Central memory CD4-positive, alpha-beta T cell (primary cell): ENCODE measurements around the gene CCT7.
"Not testable (repeated sequence)": the region's sequence is repeated elsewhere in the genome, so short reads cannot be mapped to it uniquely, and the experiment has no call there.

Experiments used
- DNase-seq: peaks from one replicate; pipeline ENCODE4 v3.0.0; 2022
- total RNA-seq, 3 experiments: gene quantifications; one replicate each; lab custom pipeline; 2026; lab: John Stamatoyannopoulos, UW

The CCT7 gene
- total RNA-seq, result 63.1 to 832 (median 187) reads per million in 3 experiments

GRCh38 chr2:73233932-73234832, at the start of gene CCT7:
CCT7 (plus strand) TSS chr2:73234308; CDS start chr2:73234379, 71 bp downstream.
- peak; percentile 89 for DNase-seq

DNA sequence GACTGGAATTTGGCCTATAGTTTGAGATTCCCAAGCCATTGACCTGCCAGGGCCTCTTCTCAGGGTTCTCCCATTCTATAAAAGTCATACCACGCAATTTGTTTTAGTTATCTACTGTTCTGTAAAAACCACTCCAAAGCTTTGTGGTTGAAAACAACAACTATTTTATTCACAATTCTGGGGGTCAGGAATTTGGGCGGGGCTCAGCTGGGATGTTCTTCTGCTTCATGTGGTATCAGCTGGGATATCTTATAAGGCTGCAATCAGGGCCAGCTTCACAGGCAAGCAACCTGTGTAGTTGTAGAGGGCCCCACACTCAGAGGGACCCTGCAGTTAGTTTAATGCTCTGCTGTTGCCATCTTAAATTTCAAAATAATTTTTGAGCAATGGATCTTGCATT, 48.1 kb upstream of the CCT7 start:
- no peak for DNase-seq

DNA sequence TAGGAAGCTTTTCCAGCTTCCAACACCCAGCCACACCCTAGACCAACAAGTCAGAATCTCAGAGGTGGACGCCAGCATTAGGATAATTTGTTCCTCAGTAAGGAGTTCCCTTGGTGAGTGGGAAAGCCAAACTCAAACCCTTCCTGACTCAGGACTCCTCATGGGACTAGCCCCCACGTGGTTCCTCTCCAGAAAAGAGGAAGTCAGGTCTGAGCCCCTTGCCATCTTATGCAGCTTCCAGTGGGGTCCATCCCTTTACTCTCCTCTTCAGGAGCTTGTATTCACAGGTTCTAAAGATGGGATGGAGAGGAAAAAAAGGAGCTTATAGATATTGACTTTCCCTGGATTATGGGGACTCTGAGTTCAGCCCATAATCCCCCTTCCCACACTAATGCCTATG, 46.6 kb upstream of the CCT7 start:
- DNase-seq, result no peak

- no peak for DNase-seq
Observed at GRCh38 chr2:73197579-73197978, 36.5 kb upstream of the CCT7 start.

GRCh38 chr2:73200281-73200680, 33.8 kb upstream of the CCT7 start:
- DNase-seq, result not testable (repeated sequence)

DNA sequence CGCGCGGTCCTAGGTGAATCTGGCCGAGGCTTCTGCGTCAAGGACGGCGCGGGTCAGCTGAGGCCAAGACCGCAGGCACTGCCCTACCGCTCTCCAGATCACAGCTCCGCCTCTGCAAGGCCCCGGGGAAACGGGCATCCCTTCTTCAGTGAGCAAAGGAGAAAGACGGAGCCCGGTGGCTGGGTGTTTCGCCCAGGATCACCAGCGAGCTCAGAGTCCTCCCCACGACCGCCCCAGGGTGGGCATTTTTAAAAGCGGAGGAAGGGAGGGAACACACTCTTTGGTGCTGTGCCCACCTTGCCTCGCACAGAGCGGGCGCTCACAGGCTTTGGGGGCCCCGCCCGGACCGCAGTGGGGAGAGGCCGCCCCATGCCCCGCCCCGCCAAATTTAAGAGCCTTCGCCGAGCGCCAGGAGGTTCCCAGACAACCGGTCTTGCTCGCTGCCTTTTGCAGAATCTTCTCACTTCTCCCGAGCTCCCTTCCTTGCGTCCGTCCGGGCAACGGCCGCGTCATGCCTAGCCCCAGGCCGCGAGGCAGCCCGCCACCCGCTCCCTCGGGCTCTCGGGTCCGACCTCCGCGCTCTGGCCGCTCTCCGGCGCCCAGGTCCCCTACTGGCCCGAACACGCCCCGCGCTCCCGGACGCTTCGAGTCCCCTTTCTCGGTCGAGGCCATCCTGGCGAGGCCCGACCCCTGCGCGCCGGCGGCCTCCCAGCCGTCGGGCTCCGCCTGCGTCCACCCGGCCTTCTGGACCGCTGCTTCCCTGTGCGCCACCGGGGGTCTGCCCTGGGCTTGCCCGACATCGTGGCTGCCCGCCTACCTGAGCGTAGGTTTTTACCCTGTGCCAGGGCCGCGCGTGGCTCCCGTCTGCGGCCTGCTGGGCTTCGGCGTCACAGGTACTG, 31.7 kb upstream of the CCT7 start, which contains the start of gene NOTO:
Gene NOTO, plus strand, starts transcription at position 419 of the 899 bp plus-strand sequence. Its CDS starts 93 bp downstream, at position 512.
- DNase-seq, result no peak

GRCh38 chr2:73203055-73203681, 30.9 kb upstream of the CCT7 start:
- no peak for DNase-seq

DNA sequence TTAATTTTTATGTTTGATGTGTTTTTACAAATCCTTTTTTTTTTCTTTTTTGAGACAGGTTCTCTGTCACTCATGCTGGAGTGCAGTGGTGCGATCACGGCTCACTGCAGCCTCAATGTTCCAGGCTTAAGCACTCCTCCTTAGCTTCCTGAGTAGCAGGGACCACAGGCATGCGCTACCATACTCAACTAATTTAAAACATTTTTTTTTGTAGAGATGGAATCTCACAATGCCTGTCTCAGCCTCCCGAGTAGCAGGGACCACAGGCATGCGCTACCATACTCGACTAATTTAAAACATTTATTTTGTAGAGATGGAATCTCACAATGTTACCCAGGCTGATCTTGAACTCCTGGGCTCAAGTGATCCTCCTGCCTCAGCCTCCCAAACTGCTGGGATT, 28.5 kb upstream of the CCT7 start:
- no peak for DNase-seq

GRCh38 chr2:73208258-73208657, 25.9 kb upstream of the CCT7 start:
- DNase-seq, result no peak

DNA sequence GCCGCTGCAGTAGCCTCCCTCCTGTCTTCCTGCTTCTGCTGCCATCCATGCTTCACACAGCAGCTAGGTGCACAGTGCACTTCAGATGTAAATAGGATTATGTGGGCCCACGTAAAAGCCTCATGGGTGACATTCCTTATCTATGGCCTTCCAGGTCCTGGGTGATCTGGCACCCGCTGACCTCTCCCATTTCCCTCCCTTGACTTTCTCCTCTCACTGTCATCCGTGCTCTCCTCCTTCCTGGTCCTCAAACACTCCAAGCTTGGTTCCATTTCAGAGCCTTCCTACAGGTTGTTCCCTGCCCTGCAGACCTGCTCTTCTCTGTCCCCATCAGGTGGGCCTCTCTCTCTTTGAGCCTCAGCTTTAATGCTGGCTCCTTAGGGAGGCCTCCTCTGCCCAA, 24.1 kb upstream of the CCT7 start:
- no peak for DNase-seq

DNA sequence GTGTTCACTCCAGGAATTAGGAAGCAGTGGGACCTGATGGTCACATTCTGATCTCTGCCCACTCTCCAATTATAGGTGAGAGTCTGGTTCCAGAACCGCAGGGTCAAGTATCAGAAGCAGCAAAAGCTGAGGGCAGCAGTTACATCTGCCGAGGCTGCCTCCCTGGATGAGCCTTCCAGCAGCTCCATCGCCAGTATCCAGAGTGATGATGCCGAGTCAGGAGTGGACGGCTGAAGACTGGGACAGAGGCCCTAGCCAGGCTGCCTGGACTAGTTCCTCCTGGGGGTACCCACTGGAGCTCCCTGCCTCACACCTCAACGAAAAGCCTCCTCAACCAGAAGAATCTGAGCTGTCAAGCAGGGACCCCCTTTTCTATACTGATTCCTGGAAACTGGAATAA, 23.4 kb upstream of the CCT7 start:
- no peak for DNase-seq

DNA sequence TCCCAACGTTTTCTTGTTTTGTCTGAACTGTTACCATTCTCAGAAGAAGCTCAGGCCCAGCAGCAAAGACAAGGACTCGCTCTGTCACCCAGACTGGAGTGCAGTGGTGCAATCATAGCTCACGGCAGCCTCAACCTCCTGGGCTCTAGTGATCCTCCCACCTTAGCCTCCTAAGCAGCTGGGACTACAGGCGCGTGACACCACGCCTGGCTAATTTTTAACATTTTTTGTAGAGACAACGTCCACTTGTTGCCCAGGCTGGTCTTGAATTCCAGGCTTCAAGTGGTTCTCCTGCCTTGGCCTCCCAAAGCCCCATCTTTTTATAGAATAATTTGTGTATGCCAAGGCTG, 22.0 kb upstream of the CCT7 start:
- no peak for DNase-seq

GRCh38 chr2:73212448-73213176, 21.5 kb upstream of the CCT7 start:
- DNase-seq, result peak; percentile 53

- peak; percentile 87 for DNase-seq
Observed at GRCh38 chr2:73214120-73215035, 19.7 kb upstream of the CCT7 start, which contains the start of gene SMYD5. SMYD5 (plus strand) TSS chr2:73214245; CDS start chr2:73214267, 22 bp downstream.

GRCh38 chr2:73215254-73215653, 18.9 kb upstream of the CCT7 start:
- no peak for DNase-seq

- DNase-seq, result no peak
Observed at GRCh38 chr2:73217160-73217559, 16.9 kb upstream of the CCT7 start.

GRCh38 chr2:73217826-73218225, 16.3 kb upstream of the CCT7 start:
- no peak for DNase-seq

DNA sequence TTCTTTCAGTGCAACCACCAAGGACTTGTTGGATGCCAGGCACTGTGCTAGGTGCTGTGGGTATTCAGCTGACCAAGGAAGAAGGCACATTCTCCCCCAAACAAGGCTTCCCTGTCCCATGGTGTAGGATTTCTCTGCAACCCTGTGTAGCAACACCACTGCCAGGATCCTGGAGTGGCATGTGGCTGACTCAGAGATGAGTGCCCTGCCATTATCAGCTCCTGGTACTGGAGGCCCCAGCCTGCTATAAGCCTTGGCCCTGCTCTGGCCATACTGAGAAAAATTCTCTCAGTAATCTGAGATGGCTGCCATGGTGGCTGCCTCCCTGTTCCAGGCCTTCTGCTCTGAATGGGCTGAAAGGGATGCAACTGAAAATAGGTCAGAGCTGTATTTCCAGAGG, 15.8 kb upstream of the CCT7 start:
- no peak for DNase-seq

- DNase-seq, result no peak
Observed at GRCh38 chr2:73223821-73224220, 10.3 kb upstream of the CCT7 start.

DNA sequence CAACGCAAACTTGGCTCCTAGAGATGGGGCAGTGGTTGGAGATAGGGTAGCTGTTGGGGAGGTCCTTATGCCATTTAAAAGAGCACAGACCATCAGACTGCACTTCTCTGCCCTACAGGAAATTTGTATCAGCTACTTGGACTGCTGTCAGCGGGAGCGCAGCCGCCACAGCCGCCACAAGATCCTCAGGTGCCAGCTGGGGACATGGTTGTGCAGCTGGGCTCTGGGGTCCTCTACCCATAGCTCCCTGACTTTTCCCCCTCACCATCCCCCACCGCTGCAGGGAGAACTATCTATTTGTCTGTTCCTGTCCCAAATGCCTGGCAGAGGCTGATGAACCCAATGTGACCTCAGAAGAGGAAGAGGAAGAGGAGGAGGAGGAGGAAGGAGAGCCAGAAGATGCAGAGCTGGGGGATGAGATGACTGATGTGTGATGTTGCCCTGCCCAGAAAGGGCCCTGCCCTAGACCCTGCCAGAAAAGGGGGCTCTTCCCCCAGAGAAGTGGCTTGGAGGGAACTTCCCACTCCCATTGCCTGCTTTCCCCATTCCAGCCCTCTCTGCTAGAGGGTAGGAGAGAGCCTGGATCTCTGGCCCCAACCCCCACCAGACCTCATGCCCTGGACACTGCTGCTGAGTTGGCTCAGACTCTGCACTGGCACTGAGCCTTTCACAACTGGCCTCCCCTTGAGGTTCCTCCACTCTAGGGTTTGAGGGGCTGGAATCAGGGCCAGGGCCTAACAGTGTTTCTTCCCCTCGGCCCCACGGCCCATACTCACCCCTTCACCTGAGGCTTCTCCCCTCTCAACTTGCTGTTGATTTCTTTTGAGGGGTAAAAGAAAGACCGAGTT, 8.4 kb upstream of the CCT7 start:
- DNase-seq, result no peak
